ENCODE data around the gene PDPR.
"Not testable (repeated sequence)": the region's sequence is repeated elsewhere in the genome, so short reads cannot be mapped to it uniquely, and the experiment has no call there.

GRCh38 chr16:70198230-70198629, 84.1 kb downstream of the PDPR start:
- TF ChIP-seq POLR2A (IDR thresholded peaks at IDR 0.05; ENCODE audit: low read depth, low read length); CEBPB (IDR thresholded peaks at IDR 0.05; ENCODE audit: low read depth, low read length); CTCF (conservative IDR thresholded peaks at IDR 0.05; ENCODE audit: low read depth, low read length); MAFK (IDR thresholded peaks at IDR 0.05; ENCODE audit: low read depth, low read length); MXI1 (IDR thresholded peaks at IDR 0.05; ENCODE audit: borderline replicate concordance, low read depth, low read length); RFX5 (IDR thresholded peaks at IDR 0.05; ENCODE audit: low read depth, low read length); MAZ (IDR thresholded peaks at IDR 0.05; ENCODE audit: borderline replicate concordance, low read depth, low read length): not testable (repeated sequence)
- TF ChIP-seq, protein P1, sequence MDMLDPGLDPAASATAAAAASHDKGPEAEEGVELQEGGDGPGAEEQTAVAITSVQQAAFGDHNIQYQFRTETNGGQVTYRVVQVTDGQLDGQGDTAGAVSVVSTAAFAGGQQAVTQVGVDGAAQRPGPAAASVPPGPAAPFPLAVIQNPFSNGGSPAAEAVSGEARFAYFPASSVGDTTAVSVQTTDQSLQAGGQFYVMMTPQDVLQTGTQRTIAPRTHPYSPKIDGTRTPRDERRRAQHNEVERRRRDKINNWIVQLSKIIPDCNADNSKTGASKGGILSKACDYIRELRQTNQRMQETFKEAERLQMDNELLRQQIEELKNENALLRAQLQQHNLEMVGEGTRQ (IDR thresholded peaks at IDR 0.05; ENCODE audit: low read depth, low read length): not testable (repeated sequence)
